ENCODE results near the gene EPHB1.
"Not testable (repeated sequence)": the region's sequence is repeated elsewhere in the genome, so short reads cannot be mapped to it uniquely, and the experiment has no call there.

Gene EPHB1

DNA sequence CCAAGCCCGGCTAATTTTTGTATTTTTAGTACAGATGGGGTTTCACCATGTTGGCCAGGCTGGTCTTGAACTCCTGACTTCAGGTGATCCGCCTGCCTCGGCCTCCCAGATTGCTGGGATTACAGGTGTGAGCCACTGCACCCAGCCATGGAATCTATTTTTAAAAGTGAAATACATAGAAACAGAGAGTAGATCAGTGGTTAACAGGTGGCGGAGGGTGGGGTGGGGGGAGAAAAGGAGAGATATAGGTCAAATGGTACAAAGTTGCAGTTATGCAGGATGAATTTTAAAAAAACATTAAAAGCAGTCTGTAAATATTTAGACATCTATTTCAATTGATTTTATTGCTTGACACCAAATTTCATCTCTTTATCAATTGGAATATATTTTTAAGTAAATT lies 6.8 kb upstream of the EPHB1 start:
- not testable (repeated sequence) for DNase-seq

DNA sequence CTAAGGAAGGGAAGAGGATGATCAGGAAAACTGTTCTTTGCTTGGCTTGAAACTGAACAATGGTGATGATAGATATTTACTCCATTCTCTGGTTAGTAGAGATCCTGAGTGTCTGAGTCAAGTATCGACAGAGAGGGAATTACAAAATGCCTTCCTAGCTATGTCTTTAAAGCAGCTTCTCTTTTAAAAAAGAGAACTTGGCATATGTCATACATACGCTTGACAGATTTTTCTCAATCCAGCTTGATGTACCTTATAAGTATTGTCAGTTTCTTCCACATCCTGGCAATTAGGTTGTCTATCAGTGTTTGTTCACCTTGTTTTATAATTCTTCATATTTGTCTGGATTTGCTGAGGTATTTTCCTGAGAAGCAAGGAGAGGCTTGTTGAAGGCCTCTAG lies 5.0 kb upstream of the EPHB1 start:
- no peak for DNase-seq

DNA sequence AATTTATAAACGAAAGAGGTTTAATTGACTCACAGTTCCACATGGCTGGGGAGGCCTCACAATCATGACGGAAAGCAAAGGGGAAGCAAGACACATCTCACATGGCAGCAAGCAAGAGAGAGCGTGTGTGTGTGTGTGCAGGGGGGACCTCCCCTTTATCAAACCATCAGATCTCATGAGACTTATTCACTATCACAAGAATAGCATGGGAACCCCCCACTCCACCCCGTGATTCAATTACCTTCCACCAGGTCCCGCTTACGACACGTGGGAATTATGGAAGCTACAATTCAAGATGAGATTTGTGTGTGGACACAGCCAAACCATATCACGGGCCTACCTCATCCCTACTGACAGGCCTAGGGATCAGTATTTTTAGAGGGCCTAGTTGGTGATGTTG lies 3.1 kb upstream of the EPHB1 start:
- DNase-seq: no peak

DNA sequence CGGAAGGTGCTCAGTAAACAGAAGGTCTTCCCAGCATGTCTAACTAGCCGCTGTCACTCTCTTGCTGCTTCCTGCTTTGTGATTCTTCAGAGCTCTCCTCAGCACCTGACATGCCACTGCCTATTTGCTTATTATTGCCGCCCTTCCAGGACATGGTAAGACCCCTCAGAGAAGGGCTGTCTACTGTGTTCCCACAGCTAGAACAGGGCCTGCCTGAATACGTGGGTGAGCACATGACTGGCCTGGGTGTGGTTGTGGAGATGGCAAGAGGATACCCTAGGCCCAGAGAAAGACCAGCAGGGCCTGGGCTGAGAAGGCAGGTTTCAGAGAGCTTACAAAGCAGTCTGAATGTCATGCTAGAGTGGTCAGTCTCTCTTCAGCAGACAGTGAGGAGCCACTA lies 2.4 kb upstream of the EPHB1 start:
- DNase-seq: no peak

DNA sequence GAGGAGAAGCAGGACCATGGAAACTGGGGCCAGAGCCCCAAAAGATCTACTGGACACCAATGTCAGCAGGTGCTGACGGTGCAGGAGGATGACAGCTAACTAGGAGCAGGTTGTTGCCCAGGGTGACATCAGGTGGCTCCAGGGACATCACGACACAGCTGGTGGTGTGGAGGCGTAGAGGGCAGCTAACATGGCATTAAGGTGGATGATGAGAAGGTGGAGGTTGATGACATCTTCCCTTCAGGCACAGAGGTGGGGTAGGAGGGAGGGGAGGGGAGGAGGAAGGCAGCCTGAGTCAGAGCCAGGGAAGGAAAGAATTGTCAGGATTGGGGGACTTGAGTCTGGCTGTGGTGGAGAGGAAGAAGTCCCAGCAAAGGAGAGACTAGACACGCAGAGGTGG lies 1.5 kb upstream of the EPHB1 start:
- DNase-seq: no peak

DNA sequence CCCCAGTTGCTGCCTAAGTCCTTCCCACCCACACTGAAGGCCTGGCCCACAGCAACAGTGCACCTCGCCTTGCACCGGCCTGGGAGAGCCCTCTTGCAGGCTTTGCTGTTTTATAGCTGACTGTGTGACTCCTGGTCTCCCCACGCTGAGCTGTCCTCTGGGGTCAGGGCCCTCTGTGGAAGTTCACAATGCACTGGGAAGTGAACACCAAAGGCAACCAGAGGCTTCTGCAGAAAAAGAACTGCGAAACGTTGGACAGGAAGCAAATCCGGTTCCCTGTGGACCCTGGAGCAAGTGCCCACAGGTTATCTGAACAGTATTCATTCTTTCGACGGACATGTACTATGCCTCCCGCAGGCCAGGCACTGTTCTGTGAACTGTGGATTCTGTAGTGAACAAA lies 737 bp upstream of the EPHB1 start:
- no peak for DNase-seq

DNA sequence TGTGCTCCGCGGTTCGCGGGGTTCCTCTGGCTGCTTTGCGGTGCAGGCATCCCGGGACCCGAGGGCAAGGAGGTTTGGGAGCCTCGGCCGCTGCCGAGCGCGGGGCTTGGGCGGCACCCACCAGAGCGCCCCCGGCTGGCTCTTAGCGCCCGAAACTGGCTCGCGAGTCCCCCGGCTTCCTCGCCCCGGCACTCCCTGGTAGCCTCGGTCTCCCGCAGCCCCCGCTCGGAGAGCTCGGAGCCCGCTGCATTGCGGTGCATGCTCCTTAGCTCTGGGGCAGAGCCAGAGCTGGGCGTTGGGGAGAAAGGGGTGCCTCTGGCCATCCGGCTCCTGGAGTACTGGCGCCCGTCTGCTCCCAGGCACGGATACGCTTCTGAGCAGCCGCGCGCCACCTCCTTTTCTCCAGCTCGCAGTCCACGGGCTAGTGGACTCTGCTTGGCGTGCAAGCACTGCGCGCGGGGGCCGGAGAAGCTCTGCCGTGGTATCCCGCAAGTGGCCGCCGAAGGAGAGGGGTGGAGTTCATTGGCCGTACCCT lies 753 bp downstream of the EPHB1 start:
- no peak for DNase-seq

DNA sequence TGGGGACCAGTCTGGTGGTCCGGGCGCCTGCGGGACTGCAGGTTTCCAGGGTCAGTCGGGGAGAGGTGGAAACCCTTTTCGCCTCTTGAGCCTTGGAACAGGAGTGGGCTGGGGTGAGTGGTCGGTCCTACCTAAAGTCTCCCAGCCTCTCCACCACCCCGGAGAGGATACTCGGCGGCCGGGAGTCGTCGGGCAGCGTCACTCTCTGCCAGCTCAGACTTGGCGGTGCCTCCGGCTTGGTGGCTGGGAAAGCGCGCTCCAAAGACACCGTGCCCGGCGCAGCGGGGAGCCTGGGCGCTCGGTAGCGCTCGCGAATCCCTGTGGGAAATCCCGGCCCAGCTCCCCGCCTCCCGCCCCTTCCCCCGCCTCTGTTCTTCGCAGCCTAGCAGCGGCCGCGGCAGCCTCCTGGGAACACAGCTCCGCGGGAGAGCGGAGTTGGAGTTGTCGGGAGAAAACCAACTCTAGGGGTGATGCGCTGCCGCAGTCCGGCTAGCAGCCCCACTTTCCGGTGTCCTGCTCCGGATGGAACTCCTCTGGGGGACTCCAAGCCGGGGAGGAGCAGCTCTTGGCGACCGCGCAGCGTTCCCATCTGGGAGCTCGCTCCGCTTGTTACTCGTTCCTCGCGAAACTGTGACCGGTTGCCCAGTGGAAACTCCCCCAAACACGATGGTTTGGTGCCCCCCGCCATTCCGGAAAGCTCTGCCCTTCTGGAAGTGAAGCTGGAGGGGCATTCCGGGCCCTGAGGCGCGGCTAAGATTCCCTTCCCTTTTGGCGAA lies 1.4 kb downstream of the EPHB1 start:
- no peak for DNase-seq

DNA sequence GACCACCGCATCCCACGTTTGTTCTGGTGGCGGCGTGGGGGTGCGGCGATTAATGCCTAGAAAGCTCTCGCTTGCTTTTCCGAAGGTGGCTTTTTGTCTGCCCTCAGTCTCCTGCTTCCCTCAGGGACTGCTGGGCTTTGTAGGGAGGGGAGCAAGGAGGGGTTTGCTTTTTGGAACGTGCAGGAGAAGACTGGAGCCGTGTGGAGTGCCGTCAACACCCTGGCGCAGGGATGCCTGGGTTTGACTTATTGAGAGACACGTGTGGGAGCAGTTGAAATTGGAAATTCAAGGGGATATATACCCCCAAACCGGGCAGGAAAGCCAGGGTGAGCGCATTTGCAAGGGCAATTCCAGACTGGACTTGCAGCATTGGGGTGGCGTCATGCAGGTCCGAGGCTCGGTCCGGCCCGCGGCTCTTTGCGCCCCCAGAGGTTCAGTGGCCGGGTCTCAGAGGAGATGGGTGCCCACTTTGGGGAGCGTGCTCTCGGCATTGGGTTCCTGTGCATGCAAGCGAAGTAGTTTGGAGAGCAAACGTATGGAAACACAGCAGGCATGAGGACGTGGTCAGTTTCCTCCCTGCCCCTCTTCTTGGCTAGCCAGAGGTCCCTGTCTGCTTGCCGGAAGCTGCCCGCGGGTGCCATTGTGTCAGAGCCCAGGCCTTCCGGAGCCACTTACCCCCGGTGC lies 2.1 kb downstream of the EPHB1 start:
- DNase-seq: no peak

DNA sequence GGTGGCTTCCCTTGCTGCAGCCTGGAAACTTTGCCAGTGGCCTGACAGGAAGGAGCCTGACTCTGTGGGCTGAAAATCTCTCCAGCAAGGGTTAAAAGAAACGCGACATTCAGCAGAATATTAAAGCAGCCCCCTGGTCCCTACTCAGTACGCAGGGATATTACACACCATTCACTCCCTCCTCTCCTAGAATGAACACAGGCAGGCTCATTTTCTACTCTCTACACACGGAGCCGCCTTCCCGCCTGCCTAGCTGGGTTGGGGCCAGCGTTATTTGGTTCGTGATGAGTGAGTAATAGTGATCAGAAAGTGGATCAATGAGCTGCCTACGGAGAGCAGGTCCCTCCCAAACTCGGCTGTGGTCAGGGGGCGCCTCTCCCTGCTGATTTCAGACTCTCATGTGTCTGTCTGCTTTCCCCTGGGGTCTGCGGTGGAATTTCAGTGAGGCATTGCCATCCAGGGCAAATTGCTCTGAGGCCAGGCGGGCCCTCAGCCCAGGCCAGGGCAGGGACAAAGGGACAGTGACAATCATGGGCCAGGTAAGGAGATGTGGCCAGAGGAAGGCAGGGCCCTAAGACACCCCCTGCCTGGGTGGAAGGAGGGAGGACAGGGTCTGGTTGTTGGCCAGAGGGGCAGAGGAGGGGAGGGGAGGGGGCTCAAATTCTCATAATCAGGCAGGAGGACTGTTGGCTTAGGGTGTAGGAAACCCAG lies 2.8 kb downstream of the EPHB1 start:
- no peak for DNase-seq

DNA sequence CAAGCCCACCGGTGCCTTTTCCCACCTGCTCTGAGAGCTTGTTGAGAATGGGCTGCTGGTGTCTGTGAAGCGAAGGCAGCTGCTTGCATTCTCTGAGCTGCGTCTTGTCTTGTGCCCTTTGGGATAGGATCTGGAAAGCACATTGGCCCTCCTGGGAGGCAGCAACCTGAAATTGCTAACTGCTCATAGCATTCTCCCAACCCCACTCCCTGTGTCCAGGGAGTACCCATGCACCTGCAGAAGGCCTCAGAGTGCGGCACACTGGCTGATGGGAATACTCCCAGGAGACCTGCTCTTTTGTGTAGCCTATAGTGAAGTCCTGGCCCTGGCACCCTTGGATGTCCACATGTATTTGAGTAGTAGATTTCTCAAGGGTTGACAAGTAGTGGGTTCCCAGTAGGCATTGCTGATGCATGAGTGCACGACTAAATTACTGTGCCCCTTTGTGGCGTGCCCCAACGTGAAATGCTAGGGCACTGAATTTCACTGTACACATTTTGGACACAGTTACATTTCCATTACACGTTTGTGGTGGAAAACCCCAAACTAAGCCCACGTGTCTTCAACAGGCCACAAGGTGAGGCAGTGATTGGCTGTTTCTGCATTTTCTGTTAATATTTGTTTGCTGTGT lies 3.7 kb downstream of the EPHB1 start:
- no peak for DNase-seq

DNA sequence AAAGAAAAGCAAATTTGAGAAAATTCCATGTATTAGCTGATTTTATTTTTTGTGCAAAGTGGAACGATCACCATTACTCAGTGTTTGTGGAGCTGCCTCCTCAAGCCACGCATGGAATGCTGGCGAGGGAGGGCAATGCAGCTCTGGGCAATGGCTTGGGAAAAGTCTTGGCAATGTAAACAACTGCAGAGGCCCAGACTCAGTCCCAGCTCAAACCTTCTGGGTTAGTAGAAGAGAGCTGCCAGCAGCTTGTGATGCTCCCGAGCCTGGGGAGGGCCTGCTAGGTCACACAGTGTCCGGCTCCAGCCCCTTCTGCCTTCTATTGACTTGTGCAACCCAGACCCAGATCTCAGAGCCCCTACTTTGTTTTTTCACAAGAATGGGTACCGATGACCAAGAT lies 4.3 kb downstream of the EPHB1 start:
- no peak for DNase-seq

DNA sequence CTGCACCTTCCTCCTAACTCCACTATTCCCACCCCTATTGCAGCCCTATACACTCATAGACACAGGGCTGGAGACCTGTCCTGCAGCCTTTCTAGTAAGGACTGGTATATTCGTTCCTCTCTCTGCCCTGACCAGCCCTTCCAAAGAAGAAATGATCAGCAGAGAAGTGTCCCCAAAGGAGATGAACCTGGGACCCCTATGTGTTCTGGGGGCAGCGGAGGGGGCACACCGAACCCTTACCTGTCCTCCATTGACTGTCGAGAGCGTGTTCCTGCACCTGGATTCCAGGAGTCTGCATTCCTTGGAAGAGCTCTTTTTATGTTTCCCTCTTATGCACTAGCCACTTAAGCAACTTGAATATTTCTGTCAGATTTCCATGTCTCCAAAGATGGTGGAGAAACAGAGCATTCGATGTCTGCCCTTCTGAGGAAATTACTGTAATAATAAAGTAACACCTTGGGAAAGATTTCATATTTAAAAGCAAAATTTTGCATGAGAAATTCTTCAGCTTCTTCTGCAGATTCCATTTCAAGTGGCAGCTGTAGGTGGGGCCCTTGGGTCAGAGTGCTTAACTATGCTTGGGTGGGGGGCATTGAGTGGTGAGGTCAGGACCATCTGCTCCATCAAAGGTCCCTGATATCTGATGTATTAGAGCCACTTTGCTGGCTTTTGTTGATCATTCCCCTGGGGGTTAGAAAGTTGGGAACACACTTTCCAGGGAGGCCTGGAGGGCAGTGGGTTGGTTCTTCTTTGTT lies 6.3 kb downstream of the EPHB1 start:
- DNase-seq: no peak

DNA sequence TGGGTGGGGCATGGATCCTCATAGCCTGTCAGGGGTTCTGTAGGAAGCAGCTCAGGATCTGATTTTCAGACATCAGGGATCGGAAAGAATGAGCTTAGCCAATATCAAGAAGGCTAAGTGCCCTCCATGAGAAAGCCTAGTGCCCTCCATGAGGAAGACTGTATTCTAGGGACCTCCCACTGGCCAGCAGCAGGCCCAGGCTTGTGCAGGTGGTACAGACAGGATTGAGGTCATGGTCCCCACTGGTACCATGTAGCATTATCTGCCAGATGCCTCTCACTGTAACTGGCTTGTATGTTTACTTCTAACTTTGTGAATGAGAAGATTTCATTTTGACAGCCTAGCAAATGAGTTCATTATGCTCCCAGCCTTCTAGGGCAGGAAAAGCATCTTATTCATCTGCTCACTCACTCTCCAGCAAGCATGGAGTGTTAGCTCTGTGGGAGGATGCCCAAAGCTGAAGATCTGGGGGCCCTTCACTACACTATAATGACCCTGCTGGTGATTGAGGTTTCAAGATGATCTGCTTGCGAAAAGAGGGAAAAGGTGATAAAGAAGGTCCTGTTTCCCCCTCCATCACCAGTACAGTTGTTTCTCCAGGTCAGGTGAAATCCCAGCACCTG lies 7.5 kb downstream of the EPHB1 start:
- DNase-seq: no peak

DNA sequence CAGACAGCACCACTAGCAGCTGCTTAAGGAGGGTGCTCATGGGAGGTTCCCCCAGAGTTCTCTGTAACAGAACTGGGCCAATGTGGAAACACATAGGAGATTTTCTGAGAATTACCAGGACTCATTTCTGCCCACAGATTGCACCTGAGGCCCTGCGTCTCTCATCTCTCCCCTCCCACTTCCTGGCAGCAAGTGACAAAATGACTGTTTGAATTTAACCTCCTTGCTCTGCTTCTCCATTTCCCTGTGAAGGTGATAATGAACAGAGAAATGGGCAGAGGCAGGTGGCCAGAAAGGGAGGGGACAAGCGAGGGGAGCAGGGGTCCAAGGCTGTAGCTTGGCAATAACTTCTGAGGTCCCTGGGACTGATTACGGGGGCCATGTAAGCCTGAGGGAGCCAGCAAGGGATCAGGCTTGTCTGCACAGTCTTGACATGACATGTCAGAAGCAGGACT lies 8.0 kb downstream of the EPHB1 start:
- DNase-seq: no peak

DNA sequence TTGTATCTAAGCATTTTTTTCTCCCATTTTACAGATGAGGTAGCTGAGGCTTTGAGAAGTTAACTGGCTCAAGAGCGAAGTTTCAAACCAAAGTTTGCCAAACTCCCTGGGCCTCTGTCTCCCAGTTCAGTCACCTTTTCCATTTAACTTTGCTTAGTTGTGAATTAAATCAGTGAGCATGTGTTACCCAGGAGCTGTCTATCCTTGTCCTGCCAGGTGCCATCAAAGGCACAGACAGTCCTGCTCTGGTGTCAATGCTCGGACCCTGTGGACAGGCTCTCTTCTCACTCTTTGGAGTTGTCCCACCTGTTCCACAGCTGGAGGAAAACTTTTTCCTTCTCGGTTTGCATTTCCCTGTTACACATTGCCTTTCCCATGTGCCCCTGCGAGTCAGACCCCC lies 8.6 kb downstream of the EPHB1 start:
- no peak for DNase-seq

DNA sequence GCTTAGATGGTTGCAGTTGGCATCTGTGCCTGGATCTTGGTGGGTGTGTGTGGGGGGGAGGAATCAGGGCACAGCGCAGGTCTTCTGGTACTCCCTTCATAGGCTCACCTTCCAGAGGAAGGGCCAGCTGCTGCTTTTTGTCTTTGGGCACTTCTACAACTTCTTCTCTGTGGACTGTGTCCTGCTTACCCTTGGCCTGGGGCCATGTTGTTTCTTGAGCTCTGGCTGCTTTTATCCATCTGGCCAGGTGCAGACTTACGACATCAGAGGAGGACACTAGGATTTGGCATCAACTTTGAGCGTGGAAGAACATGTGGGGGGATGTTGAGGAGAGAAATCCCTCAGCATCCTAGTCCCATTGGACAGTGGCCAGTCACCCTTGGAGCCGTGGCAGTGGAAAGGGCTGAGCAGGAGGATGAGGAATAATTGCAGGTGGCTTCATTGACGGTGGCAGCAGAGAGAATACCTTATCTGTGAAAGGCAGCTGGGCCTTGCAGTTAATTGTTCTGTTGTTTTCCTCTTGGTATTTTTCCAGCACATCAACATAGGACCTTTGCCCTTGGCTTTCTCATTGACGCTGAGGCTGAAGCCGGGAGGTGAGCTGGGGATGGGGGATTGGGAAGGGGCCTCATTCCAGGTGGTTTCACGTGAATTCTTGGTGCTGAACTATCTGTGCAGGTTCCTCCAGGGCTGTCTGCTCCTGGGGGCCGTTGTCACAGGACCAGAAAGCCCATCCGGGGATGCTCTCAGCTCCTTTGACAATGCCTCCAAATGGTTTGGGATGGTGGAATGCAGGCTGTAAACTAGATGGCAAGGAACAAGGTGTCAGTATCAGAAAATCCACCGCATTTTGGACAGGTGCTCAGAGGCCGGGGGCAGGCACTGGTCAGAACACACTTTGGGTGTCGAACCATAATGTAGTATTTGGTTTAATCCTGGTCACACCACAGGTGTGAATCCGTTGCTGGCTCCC lies 9.7 kb downstream of the EPHB1 start:
- DNase-seq: no peak

DNA sequence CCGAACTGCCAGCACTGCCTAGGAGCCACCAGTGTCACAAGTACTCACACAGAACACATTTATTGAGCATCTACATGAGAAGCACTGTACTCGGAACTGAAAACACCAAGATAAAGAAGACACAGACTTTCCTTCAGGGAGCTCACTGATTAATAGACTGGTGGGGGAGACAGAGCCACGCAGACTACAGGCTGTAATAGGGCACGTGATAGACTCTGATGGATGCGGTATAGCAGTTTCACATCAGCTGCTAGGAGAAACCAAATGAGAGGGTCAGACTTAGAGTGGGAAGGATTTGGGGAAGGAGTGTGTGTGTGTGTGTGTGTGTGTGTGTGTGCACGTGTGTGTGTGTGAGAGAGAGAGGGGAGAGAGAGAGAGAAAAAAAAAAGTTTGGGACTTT lies 12.1 kb downstream of the EPHB1 start:
- DNase-seq: no peak

DNA sequence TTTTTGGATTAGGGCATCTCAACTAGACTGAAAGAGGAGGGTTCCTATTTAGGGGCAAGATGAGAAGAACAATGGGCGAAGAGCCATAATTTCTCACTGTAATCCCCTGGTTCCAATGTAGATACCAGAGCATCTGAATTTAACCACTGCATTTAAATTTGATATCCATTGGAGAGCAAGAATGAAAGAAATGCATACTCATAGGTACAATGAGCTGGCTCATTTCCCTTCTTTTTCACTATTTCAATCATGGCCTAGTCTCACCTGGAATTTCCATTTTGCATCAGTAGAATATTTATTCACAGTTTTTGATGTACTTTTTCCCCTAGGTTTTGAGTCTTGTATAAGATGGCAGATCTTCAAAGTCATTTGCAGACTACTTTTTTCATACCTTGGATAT lies 13.8 kb downstream of the EPHB1 start:
- DNase-seq: no peak

DNA sequence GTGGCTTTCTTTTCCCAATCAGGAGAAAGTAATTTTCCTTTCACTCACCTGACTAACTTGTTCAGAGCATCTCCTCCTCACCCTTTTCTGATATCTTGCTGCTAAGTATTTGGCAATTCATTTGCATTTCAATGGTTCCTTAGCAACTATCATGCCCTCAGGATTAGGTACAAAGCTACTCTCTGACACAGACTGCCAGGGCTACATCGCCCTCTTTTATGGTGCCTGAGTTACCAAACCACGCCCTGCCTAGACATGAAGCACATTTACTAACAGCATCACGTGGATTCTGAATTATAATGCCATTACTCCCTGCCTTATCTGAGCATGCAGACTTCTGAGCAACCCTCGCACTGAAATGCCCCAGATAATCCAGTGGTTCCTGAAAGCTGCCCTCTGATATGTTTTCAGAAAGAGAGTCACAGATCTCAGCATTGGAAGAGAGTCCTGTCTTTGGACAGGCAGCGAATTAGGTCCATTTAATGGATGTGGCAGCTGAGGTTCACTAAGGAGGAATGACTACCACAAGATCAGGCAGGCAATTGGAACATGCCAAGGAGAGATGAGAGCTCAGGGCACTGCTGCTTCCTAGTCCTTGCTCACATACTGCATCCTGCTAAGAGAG lies 14.5 kb downstream of the EPHB1 start:
- DNase-seq: no peak
